Measurements from ENCODE around the gene MLLT6.

Gene MLLT6

DNA sequence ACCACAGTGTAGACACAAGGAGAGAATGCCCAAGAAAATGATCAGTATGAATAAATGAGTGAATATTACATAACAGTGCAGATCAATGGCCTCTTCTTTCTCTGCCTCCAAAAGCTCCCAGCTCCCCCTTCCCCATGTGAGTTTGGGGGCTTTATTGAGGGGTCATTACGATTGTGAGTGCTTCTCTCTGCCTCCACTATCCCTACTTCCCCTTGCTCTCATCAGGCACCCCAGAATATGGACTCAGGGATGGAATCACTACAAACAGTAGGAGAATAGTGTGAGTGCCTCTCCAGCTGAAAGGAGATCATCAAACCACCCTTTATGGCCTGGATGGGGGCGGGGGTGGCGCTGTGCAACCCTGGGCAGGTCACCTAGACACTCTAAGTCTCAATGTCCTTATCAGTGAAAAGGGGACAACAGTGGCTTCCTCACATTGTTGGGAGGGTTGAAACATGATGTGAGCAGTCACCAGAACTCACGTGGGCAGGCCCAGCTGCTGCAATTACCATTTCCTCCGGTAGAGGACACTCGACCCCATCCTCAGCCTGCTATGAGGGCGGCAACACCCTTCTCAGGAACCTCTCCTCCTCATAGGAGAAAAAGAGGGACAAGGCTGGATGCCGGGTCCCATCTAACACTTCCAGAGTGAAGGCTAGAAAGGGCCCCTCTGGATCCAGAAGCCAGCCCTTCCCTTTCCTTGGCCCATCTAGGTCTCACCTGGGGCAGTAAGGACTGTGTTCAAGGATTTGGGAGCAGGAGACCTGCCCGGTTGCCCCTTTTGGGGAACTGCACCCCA lies 28.2 kb upstream of the MLLT6 start:
- peak; percentile 32 for DNase-seq

DNA sequence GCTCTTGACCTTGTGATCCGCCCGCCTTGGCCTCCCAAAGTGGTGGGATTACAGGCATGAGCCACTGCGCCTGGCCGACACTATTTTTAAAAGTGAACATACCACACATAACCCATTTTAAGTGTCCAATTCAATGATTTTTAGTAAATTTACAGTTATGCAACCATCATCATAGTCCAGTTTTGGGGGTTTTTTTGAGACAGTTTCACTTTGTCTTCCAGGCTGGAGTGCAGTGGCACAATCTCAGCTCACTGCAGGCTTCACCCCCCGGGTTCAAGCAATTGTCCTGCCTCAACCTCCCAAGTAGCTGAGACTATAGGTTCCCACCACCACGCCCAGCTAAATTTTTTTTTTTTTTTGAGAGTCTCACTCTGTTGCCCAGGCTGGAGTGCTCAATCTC lies 27.3 kb upstream of the MLLT6 start:
- no peak for DNase-seq

DNA sequence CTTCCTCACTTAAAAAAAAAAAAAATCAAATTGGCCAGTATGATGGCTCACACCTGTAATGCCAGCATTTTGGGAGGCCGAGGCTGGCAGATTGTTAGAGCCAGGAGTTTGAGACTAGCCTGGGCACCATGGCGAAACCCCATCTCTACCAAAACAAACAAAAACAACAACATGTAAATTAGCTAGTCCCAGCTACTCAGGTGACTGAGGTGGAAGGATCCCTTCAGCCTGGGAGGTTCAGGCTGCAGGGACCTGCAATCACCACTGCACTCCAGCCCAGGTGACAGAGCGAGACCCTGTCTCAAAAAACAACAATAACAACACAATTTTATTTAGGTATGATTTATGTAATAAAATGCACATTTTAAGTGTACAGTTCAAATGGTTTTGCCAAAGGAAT lies 24.0 kb upstream of the MLLT6 start:
- no peak for DNase-seq

DNA sequence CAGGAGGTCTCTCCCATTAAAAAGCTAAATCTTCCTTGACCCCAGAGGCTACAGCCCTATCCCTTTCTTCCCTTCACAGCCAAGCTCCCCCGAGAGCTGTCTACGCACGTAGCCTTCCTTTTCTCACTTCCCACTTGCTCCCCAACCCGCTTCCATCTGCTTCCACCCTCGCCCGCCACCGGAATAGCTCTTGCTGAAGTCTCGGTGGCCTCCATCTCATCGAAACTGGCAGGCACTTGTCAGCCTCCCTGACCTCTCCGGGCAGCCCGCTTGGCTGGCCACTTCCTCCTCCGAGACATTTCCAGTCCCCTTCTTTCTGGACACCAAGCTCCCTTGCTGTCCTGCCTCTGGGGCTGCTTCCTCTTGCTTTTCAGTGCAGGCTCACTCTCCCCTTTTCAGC lies 19.6 kb upstream of the MLLT6 start:
- no peak for DNase-seq

DNA sequence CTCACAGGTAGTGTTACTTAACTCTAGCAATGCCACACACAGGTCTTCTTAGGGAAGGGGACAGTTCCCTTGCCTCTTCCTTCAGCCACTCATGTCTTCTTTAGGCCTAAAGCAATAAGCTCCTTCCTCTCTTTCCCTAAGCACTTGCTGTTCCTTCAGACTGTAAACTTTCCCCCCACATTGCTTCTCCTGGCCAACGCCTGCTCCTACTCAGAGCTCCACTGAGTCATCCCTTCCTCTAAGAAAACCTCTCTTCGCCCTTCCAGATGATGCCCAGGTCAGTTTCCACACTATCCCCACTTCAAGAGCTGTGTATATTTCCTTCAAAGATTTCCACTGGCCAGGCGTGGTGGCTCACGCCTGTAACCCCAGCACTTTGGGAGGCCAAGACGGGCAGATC lies 17.8 kb upstream of the MLLT6 start:
- DNase-seq, result no peak

DNA sequence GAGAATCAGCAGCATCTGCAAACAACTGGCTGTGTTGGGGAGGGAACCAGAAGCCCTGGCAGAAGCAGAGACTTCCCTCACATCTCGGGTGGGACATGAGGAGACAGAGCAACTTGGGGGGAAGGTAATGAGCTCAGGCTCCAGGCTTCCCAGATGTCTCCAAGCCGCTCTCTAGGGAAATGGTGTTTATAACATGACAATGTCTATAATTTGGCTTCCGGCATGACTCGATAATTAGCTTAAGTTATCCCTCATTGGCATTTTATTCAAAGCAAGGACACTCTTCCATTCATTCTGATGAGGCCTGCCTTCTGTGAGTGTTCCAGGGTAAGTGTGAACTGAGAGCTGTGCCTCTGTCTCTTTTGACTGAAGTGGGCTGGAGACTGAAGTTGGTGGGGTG lies 14.7 kb upstream of the MLLT6 start:
- DNase-seq, result no peak

DNA sequence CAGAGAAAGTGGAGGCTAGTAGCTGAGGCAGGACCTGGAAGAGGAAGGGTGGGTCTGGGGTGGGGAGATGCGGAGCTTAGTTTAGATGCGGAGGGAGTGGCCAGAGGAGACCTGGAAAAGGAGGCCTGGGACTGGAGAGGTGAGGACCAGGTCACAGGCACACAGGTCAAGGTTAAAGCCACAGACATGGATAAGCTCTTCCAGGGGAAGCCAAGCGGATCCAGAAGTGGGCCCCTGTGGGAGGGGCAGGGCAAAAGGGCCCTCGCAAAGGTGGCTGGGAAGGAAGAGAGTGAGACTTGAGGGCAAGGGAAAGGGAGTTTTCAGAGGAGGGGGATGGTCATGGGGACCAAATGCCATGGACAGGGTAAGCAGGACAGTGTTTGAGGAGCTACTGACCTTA lies 13.9 kb upstream of the MLLT6 start:
- DNase-seq, result no peak

DNA sequence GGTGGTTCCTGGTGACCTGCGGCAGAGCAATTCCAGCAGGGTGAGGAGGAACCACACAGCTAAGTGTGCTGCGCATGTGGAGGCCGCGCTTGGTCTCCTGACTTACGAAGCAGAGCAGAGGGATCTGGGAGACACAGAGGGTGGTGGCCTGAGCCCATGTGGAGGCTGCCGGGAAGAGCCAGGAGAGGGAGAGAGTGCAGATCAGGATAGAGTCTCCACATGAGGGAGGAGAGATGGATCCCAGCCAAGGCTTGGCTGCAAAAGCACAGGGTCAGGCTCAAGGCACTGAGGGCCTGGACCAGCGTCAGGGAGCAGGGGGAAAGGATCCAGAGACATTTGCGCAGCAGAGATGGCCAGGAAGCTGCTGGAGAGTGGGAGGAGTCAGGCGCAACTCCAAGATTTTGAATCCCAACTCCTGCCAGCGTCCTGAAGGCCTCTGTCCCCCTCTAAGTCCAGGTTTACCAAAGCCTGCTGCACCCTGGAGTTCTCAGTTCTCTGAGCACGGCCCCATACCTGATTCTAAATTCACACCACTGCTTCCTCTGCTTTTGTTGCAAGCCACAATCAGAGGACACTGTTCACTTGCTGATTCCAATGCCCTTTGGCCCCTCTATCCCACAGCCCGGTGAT lies 11.3 kb upstream of the MLLT6 start:
- no peak for DNase-seq

DNA sequence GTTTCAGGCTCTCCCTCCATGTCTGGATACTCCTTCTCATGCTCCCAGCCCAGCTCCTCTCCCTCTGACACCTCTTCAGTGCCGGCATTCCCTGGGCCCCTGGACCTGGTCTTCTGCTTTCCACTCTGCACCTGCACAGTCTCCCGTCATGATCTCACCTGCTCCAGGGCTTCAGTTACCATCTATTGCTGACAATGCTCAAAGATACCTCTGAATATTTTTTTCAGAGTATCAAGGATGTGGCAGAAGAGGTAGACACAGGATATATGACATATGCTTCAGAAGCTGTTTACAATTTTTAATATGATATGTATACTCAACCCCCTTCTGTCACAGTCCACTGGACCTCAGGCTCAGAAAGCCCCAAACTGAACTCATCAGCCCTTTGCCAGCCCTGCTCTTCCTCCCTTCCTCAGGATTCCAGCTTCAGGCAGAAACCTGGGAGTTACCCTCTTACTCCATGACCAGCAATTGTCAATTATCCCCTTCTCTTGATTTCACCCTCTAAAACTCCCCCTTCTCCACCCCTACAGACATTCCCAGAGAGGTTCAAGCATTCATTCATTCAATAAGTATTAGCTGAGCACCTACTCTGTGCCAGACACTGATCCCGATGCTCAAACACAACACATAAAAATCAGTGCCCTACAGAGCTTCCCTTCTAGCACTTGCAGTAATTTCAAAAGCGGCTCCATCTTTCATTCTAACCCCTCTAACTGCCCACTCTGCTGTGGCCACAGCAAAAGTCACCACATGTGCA lies 7.8 kb upstream of the MLLT6 start:
- no peak for DNase-seq

DNA sequence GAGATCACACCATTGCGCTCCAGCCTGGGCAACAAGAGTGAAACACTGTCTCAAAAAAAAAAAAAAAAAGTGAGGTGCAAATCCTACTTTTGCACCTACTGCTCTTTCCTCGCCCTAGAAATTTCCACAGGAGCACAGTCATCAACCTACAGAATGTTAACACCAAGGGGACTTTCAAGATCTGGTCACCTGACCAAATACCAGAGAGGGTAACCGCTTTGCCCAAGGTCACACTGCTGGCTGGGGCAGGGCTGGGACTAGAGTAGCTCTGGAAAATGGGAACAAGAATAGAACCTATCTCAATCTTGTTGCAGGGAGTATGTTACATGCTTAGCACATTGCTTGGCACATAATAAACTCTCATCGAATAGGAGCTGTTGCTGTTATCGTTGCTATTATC lies 6.3 kb upstream of the MLLT6 start:
- no peak for DNase-seq

DNA sequence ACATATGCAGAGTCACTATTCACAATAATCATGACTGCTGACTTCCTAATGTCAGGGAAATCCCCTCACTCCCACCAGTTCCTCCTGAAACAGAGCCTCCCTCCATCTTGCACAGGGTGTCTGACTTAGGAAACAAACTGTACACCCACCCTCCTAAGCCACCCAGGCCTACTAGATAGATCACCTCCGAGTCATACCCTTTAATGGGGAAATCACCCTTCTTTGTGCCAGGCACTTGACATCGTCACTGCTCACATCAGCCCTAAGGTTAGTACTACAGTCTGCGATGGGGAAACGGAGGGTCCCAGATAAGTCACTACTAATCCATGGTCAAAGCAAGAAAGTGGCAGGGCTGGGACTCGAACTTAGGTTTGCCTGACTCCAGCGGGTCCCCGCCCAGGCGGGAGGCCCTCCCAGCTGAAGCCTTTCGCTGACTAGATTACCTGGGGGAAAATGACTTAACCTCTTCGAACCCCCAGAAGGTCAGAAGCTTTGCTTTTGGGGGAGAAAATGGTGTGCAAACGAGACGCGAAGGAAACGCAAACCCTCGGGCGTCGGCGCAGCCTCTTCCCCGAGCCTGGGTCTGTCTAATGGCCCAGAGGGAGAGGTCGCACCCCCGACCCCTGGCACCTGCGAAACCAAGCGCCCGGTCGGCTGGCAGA lies 3.4 kb upstream of the MLLT6 start:
- no peak for DNase-seq

DNA sequence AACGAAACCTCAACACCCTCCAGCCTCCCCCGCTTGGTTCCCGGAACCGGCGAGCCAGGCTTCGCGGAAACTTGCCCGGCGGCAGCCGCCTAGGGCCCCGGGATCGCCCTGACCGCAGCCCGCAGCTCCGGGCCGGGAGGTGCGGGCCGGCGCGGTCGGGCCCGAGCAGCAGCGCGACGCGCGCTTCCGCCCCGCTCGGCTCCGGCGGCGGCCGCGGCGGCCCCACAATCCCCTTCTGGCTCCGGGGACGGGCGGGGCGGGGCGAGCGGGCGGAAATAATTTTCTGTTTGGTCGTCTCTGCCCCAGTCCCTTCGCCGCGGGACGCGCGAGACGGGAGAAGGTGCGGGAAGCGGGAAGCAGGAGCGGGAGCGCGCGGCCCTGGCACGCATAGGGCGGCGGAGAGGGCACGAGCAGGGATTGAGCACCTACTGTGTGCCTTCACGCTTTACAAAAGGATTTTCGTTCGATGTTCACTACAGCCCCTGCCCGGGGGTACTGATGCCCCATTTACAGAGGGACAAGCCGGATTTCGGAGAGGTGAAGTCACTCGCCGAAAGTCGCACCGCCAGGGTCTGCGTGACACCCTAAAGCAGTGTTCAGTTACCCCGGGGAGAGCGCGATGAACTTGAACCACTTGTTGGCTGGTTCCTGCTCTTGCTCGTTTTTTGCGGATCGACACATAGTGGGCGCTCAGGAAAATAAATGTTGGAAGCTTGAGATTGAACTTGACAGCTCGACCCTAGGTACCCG lies 2.7 kb upstream of the MLLT6 start:
- no peak for DNase-seq

DNA sequence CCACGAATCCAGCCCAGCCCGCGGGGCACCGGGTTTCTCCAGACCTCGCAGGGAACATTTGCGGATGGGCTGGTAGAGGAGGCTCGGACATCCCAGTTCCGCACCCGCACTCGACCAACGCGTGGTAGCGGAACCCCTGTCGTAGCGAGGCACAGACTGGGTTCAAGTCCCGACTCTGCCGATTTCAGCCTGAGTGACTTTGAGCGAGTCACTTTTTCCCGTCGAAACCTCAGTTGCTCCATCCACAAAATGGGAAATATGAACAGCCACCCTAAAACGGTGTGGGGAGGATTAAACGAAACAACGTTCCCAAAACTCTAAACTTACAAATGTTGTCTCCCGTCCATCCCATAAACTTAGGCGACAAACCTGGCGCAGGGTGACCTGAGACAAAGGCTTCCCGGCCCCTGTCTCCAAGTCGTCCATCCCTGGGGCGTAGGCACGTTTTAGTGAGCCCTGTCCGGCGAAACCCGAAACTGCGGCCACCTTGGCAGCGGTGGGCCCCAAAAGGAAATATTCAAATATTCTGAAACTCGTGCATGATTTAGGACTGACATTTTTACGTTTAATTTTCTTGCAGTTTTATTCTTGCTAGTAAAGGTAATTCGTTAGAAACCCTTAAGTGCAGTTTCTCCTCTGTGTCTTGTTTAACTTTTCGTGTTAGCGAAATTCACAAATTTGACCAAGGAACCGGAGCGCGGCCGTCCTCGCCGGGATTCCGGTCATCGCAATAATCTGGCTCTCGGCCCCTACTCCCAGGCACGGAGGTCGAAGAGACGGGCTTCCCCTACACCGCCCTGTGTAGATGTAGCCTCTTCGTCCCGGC lies 1.9 kb upstream of the MLLT6 start:
- no peak for DNase-seq

DNA sequence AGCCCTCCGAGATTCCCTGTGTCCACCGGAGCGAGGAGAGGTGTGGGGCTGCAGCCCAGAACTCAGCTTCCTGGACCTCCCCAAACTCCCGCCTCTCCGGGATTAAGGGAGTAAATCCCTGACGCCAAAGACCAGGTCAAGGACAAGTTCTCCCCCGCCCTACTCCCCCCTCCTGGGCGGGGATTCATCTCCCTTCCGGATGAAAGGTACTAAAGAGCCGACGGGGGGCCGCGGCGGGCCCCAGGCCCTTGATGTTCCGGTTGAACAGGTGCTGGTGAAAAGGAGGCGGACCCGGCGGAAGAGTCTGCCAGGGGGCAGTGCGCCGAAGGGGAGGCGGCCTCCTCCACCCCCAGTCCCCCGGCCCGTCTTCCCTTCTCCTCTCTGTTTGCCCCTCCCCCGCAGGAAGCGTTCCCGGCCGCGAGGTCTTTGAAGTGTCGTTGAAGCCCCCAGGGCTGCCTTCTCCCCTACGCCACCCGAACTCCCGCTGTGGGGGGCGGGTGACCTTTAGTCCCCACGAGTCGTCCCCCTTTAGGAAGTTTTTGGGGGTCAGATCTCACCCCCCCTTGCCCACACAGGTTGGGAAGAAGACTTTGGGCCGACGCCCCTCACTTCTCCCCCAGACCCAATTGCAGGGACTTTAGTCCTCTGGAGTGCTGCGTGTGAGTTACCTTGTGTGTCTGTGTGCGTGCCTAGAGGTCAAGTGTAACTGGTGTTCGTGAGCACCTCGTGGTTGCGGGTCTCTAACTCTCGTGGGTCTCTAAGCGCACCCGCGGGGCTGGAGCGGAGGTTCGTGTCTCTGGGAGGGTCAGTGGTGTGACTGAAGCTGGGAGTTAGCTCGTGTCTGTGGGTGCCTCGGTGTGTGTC lies 1.1 kb upstream of the MLLT6 start:
- DNase-seq, result peak; percentile 62

DNA sequence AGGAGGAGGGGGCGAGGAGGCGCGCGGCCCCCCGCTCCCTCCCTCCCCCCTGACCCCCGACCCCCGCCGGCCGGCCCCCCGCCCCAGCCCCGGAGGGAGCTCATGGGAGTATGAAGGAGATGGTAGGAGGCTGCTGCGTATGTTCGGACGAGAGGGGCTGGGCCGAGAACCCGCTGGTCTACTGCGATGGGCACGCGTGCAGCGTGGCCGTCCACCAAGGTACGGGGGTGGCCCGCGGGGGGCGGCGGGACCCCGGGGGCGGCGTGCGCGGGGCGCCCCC lies 390 bp downstream of the MLLT6 start:
- DNase-seq, result no peak

DNA sequence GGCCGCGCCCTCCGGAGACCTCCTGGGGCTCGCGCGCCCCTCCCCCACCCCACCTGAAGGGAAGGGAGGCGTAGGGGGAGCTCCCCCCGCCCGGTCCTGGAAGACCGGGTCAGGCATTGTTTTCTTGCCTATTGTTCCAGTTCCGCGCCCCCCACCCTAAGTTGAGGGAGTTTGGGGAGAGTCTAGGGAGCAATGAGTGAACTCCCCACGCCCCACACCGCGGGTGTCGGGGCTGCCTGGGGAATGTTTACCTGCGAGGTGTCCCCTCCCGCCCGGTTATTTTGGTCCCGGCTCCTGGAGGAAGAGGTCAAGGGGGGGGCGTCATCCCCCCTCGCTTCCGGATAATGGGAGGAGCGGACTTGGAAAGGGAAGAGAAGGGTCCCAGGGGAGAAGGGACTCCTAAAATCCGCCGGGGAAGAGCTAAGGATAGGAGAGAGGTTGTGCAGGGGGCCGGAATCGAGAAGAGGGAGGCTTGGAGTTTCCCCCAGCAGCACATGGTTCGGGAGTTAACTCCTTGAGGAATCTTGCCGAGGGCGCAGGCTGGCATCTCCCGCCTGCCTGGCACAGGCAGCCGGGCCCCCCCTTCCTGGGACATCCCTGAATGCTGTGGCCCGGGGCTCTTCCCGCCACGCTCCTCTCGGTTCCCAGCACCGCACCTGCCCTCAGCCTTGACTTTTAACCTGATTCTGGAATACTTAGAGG lies 881 bp downstream of the MLLT6 start:
- DNase-seq, result no peak

DNA sequence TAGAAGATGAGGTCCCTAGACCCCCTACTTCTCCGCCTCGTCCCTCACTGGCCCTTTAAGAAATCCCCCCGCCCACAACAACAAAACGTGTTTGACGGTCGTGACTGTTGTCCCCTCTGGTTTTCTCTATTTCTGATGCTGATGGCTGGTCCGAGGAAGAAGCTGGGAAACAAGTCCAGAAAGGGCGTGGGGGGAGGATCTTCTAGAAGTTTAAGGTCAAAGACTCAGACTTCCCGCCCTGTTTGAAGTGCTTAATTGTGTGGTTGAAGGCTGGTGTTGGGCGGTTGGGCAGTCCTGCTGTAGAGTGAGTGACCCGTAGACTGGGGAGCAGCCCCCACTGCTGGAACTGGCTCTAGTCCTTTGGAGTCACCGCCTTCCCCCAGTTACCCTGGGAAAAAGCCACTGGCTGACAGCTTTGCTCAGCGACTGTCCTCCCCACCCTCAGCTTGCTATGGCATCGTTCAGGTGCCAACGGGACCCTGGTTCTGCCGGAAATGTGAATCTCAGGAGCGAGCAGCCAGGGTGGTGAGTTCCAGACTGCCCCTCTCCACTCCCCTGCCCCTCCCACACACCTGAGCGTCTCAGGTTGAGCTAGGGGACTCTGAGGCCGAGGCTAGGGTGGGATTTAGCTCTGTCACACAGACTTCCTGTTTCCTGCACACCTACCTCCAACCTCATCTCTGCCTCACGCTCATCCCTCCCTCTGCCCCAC lies 1.6 kb downstream of the MLLT6 start:
- DNase-seq, result no peak

DNA sequence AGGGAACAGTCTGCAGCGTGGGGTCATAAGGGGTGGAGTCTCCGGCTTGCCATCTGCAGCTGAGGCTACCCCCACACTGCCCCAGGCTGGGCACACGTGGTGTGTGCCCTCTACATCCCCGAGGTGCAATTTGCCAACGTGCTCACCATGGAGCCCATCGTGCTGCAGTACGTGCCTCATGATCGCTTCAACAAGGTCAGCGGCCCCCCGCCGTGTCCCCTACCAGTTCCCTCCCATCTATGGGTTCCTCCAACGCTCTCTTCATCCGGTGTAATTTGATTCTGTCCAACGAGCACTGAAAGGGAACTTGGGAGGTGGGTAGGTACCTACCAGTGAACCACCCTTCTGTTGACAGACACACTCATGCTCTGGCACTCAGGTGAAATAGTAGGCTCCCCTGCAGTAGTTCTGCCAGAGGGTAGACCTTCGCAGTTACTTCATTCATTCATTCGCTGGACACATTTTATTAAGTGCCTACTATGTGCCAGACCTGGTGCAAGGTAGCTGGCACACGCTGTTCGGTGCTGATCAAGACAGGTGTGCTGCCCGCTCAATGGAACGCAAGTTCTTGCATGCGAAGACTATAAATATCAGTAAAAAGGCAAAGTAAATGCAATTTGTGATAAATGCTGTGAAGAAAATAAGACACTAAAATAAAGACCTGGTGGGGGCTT lies 2.7 kb downstream of the MLLT6 start:
- DNase-seq, result no peak
